ENCODE measurements around the gene BPTF. TPM values are rescaled to one million over a fixed set of nuclear protein-coding genes. Genes with fewer than 3 reads are reported as not detected.

Gene BPTF
- total RNA-seq, 1 experiment from 2014 or later = 61.8 TPM

- no peak overlapping the region for H3K4me2 ChIP-seq (ENCODE audit: low read length)
- no peaks in the 10 kb centered on the region for H3K79me2 ChIP-seq (ENCODE audit: low read length)
- ChIA-PET POLR2A (ENCODE audit: unreplicated experiment) (no interaction called here), CTCF (no interaction called here)
- no peak for TF ChIP-seq EZH2 (IDR thresholded peaks at IDR 0.05; ENCODE audit: low read length, unreplicated experiment)
- TF ChIP-seq CTCF (conservative IDR thresholded peaks at IDR 0.05; ENCODE audit: low read depth, low read length) = no peak
- TF ChIP-seq EZH2phosphoT487 (IDR thresholded peaks at IDR 0.05; ENCODE audit: borderline replicate concordance, low read length) = no peak
- intact Hi-C loops (cut with micrococcal nuclease) = no loop called here
- ATAC-seq = no peak
- H3K36me3 ChIP-seq (ENCODE audit: low read depth, low read length) = peaks cover 64% of the 10 kb centered on the region
- no peaks in the 10 kb centered on the region for H3K9me3 ChIP-seq (ENCODE audit: low read length)
- no peak overlapping the region for H3K27ac ChIP-seq (ENCODE audit: low read length)
- H2AFZ ChIP-seq (ENCODE audit: low read length) = no peak overlapping the region
- H3K4me3 ChIP-seq (ENCODE audit: low read length) = no peak overlapping the region
- no peaks in the 10 kb centered on the region for H3K4me1 ChIP-seq (ENCODE audit: insufficient read depth, low read length)
- no peak for DNase-seq
- no peaks in the 10 kb centered on the region for H3F3A ChIP-seq (ENCODE audit: low read length, unreplicated experiment)
- no peaks in the 10 kb centered on the region for H3K9me2 ChIP-seq (replicated peaks; ENCODE audit: low read length)
- H3K9ac ChIP-seq (ENCODE audit: low read length) = no peak overlapping the region
- H4K20me1 ChIP-seq (ENCODE audit: low read length) = no peaks in the 10 kb centered on the region
- H3K27me3 ChIP-seq (ENCODE audit: low read length) = no peaks in the 10 kb centered on the region
- no TSS peak for BruUV-seq (replicated peaks)
Measured at GRCh38 chr17:67931227-67931626, 105.9 kb downstream of the BPTF start.

DNA sequence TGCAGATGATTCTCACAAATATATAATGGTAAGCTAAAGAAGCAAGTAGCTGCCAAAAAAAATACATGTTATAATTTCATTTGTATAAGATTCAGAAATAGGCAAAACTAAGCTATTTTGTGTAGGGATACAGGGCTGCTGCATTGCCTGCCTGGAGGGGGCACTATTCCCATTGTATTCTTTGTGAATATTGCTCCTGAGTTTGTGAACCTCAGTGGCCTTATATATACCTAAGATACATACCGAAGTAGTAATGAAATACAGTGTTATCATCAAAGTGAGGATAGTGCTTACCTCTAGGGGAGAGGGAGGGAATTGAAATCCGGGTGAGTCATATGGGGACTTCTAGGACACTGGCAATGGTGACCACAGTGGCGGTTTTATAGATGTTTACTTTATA, 117.5 kb downstream of the BPTF start:
- no peak overlapping the region for H3K4me2 ChIP-seq (ENCODE audit: low read length)
- H3K27me3 ChIP-seq (ENCODE audit: low read length) = no peaks in the 10 kb centered on the region
- no peaks in the 10 kb centered on the region for H3K9me2 ChIP-seq (replicated peaks; ENCODE audit: low read length)
- ATAC-seq = peak; percentile 100
- ChIA-PET CTCF (interaction anchor here (0.5 to 1.3 kb wide), 3 partner anchors 16 to 142 kb away, joined by 3 to 5 read pairs (median 3); no protein-coding TSS in a partner anchor), POLR2A (ENCODE audit: unreplicated experiment) (interaction anchor here (0.6 kb wide), 1 partner anchor 34 kb away, joined by 4 read pairs; no protein-coding TSS in a partner anchor)
- no peak overlapping the region for H3K4me3 ChIP-seq (ENCODE audit: low read length)
- BruUV-seq (replicated peaks) = no TSS peak
- no peak overlapping the region for H3K9ac ChIP-seq (ENCODE audit: low read length)
- H3K27ac ChIP-seq (ENCODE audit: low read length) = no peak overlapping the region
- no peaks in the 10 kb centered on the region for H4K20me1 ChIP-seq (ENCODE audit: low read length)
- H3K9me3 ChIP-seq (ENCODE audit: low read length) = no peaks in the 10 kb centered on the region
- no peak overlapping the region for H2AFZ ChIP-seq (ENCODE audit: low read length)
- H3K36me3 ChIP-seq (ENCODE audit: low read depth, low read length) = peaks cover 74% of the 10 kb centered on the region
- H3K4me1 ChIP-seq (ENCODE audit: insufficient read depth, low read length) = peaks cover 8% of the 10 kb centered on the region
- no peaks in the 10 kb centered on the region for H3F3A ChIP-seq (ENCODE audit: low read length, unreplicated experiment)
- TF ChIP-seq EZH2phosphoT487 (IDR thresholded peaks at IDR 0.05; ENCODE audit: borderline replicate concordance, low read length) (no peak), EZH2 (IDR thresholded peaks at IDR 0.05; ENCODE audit: low read length, unreplicated experiment) (no peak), CTCF (conservative IDR thresholded peaks at IDR 0.05; ENCODE audit: low read depth, low read length) (peak; percentile 88)
- no peaks in the 10 kb centered on the region for H3K79me2 ChIP-seq (ENCODE audit: low read length)
- peak; percentile 75 for DNase-seq
- intact Hi-C loops (cut with micrococcal nuclease) = no loop called here

DNA sequence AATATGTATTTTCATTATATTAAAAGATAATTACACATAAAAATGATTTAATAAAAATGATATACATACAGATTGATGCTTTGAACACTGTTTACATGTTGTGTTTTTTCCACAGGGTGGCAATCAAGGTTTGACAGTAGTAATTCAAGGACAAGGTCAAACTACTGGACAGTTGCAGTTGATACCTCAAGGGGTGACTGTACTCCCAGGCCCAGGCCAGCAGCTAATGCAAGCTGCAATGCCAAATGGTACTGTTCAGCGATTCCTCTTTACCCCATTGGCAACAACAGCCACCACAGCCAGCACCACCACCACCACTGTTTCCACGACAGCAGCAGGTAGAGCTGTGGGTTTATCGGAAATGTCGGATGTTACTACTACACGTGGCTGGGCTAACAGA, 118.7 kb downstream of the BPTF start:
- H3K4me3 ChIP-seq (ENCODE audit: low read length) = no peak overlapping the region
- H3K27me3 ChIP-seq (ENCODE audit: low read length) = no peaks in the 10 kb centered on the region
- H3K9ac ChIP-seq (ENCODE audit: low read length) = no peak overlapping the region
- no peaks in the 10 kb centered on the region for H3K9me2 ChIP-seq (replicated peaks; ENCODE audit: low read length)
- no peak overlapping the region for H3K4me2 ChIP-seq (ENCODE audit: low read length)
- ATAC-seq = no peak
- H3K79me2 ChIP-seq (ENCODE audit: low read length) = no peaks in the 10 kb centered on the region
- H2AFZ ChIP-seq (ENCODE audit: low read length) = no peak overlapping the region
- ChIA-PET CTCF (no interaction called here), POLR2A (ENCODE audit: unreplicated experiment) (no interaction called here)
- H3K4me1 ChIP-seq (ENCODE audit: insufficient read depth, low read length) = peaks cover 8% of the 10 kb centered on the region
- no peak overlapping the region for H3K27ac ChIP-seq (ENCODE audit: low read length)
- intact Hi-C loops (cut with micrococcal nuclease) = no loop called here
- no peaks in the 10 kb centered on the region for H3F3A ChIP-seq (ENCODE audit: low read length, unreplicated experiment)
- H3K9me3 ChIP-seq (ENCODE audit: low read length) = no peaks in the 10 kb centered on the region
- H3K36me3 ChIP-seq (ENCODE audit: low read depth, low read length) = peaks cover 75% of the 10 kb centered on the region
- DNase-seq = no peak
- no TSS peak for BruUV-seq (replicated peaks)
- TF ChIP-seq EZH2 (IDR thresholded peaks at IDR 0.05; ENCODE audit: low read length, unreplicated experiment) (no peak), CTCF (conservative IDR thresholded peaks at IDR 0.05; ENCODE audit: low read depth, low read length) (no peak), EZH2phosphoT487 (IDR thresholded peaks at IDR 0.05; ENCODE audit: borderline replicate concordance, low read length) (no peak)
- no peaks in the 10 kb centered on the region for H4K20me1 ChIP-seq (ENCODE audit: low read length)
